Natural killer cell (primary cell): Measurements from ENCODE around the gene CEMIP. TPM values are rescaled to one million over a fixed set of nuclear protein-coding genes. Genes with fewer than 3 reads are reported as not detected.
"Not testable (repeated sequence)": the region's sequence is repeated elsewhere in the genome, so short reads cannot be mapped to it uniquely, and the experiment has no call there.

Source experiments
- ATAC-seq, 3 donors: fragments of 150-1000 bp in 2 of 3; fragments of 200-7000 bp in 1 of 3; cut with Tn5 transposase; 1 replicate in 1 of 3; 2 replicates in 2 of 3; pipeline ENCODE4 v1.10.0; 2021; ENCODE audit warnings: mild to moderate bottlenecking in 2 of 3, moderate library complexity in 2 of 3
- DNase-seq, 2 donors: peaks; one replicate each; pipeline versions ENCODE4 v3.0.0 to v3.0.0-alpha.2; 2013 to 2021; ENCODE audit warnings: mixed read lengths in 1 of 2
- H3K27ac ChIP-seq: one replicate; pipeline ENCODE4 v1.5.1; 2013; ENCODE audit warnings: mild to moderate bottlenecking, low read length
- H3K27me3 ChIP-seq: one replicate; pipeline ENCODE4 v1.6.1; 2013; ENCODE audit warnings: low read length; ENCODE audit not compliant: control insufficient read depth, insufficient read depth
- H3K36me3 ChIP-seq: one replicate; pipeline ENCODE4 v1.6.1; 2013; ENCODE audit warnings: low read length; ENCODE audit not compliant: control insufficient read depth, insufficient read depth
- H3K4me1 ChIP-seq: one replicate; pipeline ENCODE4 v1.6.1; 2013; ENCODE audit warnings: low read length; ENCODE audit not compliant: control insufficient read depth, insufficient read depth
- H3K4me3 ChIP-seq: one replicate; pipeline ENCODE4 v1.5.1; 2013; ENCODE audit warnings: low read length
- H3K9me3 ChIP-seq: one replicate; pipeline ENCODE4 v1.6.1; 2013; ENCODE audit warnings: low read length; ENCODE audit not compliant: control insufficient read depth, insufficient read depth
- H3K27ac Mint-ChIP-seq, 2 donors: one replicate each; pipeline ENCODE4 v1.8.0; 2022; ENCODE audit warnings: mild to moderate bottlenecking in 2 of 2, mixed read lengths in 2 of 2, moderate library complexity in 1 of 2
- H3K27me3 Mint-ChIP-seq, 2 donors: one replicate each; pipeline ENCODE4 v1.8.0; 2022; ENCODE audit warnings: low read depth in 2 of 2, mixed read lengths in 2 of 2
- H3K36me3 Mint-ChIP-seq: one replicate; pipeline ENCODE4 v1.8.0; 2022; ENCODE audit warnings: mixed read lengths
- H3K4me1 Mint-ChIP-seq, 2 donors: one replicate each; pipeline ENCODE4 v1.8.0; 2022; ENCODE audit warnings: mixed read lengths in 2 of 2
- H3K4me3 Mint-ChIP-seq: one replicate; pipeline ENCODE4 v1.8.0; 2022; ENCODE audit warnings: mild to moderate bottlenecking, moderate library complexity, mixed read lengths
- H3K9me3 Mint-ChIP-seq, 2 donors: one replicate each; pipeline ENCODE4 v1.8.0; 2022; ENCODE audit warnings: mixed read lengths in 2 of 2
- WGBS: methylation state at CpG from one replicate; pipeline ENCODE4 v1.1.7; 2013; ENCODE audit warnings: missing lambda C conversion rate; ENCODE audit not compliant: insufficient coverage; 5-methylcytosine and 5-hydroxymethylcytosine counted together
- intact Hi-C: fragments of 100-400 bp; cut with micrococcal nuclease; formaldehyde crosslinking; loops from one replicate; pipeline ENCODE4 v1.14.2; 2022
- total RNA-seq, 4 donors: library from RNA; stranded (reverse); fragments of 120-200 nt in 1 of 4; gene quantifications; one replicate each; pipeline versions ENCODE4 v1.2.3 to v1.2.4, GENCODE V29; 2013 to 2022
- TF ChIP-seq, protein P1 (sequence below): fragments of 200-600 bp; IDR thresholded peaks from one replicate; pipeline ENCODE4 v1.8.0; 2022; ENCODE audit warnings: antibody characterized with exemption

Gene CEMIP
- total RNA-seq, 3 donors from 2014 or later (not counting 1 experiment from before 2014, with no cell fraction given): 0.07 to 0.82 TPM; not detected in 1

- no peak overlapping the region for H3K4me3 ChIP-seq
- no peaks in the 10 kb centered on the region for H3K36me3 Mint-ChIP-seq
- H3K36me3 ChIP-seq: no peaks in the 10 kb centered on the region
- H3K4me3 Mint-ChIP-seq: no peak overlapping the region
- no peaks in the 10 kb centered on the region for H3K9me3 Mint-ChIP-seq
- WGBS: 29% methylated on average over 1 of the region's 4 CpGs
- no peak overlapping the region for H3K27ac Mint-ChIP-seq
- no peak for ATAC-seq
- TF ChIP-seq, protein P1, sequence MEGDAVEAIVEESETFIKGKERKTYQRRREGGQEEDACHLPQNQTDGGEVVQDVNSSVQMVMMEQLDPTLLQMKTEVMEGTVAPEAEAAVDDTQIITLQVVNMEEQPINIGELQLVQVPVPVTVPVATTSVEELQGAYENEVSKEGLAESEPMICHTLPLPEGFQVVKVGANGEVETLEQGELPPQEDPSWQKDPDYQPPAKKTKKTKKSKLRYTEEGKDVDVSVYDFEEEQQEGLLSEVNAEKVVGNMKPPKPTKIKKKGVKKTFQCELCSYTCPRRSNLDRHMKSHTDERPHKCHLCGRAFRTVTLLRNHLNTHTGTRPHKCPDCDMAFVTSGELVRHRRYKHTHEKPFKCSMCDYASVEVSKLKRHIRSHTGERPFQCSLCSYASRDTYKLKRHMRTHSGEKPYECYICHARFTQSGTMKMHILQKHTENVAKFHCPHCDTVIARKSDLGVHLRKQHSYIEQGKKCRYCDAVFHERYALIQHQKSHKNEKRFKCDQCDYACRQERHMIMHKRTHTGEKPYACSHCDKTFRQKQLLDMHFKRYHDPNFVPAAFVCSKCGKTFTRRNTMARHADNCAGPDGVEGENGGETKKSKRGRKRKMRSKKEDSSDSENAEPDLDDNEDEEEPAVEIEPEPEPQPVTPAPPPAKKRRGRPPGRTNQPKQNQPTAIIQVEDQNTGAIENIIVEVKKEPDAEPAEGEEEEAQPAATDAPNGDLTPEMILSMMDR: no peak
- no peaks in the 10 kb centered on the region for H3K9me3 ChIP-seq
- intact Hi-C loops: no loop called here
- H3K27ac ChIP-seq: no peak overlapping the region
- peaks cover 5 to 7% of the 10 kb centered on the region in 2 donors for H3K4me1 Mint-ChIP-seq
- peaks cover 6% of the 10 kb centered on the region for H3K4me1 ChIP-seq
- H3K27me3 Mint-ChIP-seq: no peaks in the 10 kb centered on the region
- H3K27me3 ChIP-seq: no peaks in the 10 kb centered on the region
- DNase-seq: no peak
These were observed 18.2 kb upstream of the CEMIP start for GRCh38 chr15:80760960-80761359.

DNA sequence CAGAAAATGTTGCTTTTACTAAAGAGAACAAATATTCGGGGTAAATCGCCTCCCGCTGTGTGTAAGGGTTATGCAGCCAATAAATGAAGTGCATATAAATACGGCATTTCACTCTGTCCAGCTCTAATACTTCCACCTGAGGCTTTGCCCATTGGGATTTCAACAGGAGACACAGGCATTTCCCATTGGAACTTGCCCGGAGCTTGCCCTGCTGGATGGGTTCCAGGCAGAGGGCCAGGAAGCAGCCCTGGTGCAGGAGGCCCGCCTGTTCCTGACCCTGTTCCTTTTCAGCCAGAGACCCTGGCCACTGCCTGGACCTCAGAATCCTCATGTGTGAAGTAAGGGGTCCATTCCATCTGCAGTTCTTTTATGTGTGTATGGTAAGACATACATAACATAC, 17.4 kb upstream of the CEMIP start:
- DNase-seq (no peak), ATAC-seq (no peak)
- no peak overlapping the region for H3K4me3 Mint-ChIP-seq
- no peaks in the 10 kb centered on the region for H3K36me3 Mint-ChIP-seq
- no peak overlapping the region for H3K27ac Mint-ChIP-seq
- H3K36me3 ChIP-seq: no peaks in the 10 kb centered on the region
- H3K27me3 Mint-ChIP-seq: no peaks in the 10 kb centered on the region
- intact Hi-C loops: no loop called here
- TF ChIP-seq, protein P1: no peak
- H3K4me3 ChIP-seq: no peak overlapping the region
- no peaks in the 10 kb centered on the region for H3K4me1 Mint-ChIP-seq
- no peaks in the 10 kb centered on the region for H3K4me1 ChIP-seq
- H3K27me3 ChIP-seq: no peaks in the 10 kb centered on the region
- 96% methylated on average over 6 of the region's 6 CpGs for WGBS
- H3K9me3 ChIP-seq: no peaks in the 10 kb centered on the region
- no peak overlapping the region for H3K27ac ChIP-seq
- no peaks in the 10 kb centered on the region for H3K9me3 Mint-ChIP-seq

DNA sequence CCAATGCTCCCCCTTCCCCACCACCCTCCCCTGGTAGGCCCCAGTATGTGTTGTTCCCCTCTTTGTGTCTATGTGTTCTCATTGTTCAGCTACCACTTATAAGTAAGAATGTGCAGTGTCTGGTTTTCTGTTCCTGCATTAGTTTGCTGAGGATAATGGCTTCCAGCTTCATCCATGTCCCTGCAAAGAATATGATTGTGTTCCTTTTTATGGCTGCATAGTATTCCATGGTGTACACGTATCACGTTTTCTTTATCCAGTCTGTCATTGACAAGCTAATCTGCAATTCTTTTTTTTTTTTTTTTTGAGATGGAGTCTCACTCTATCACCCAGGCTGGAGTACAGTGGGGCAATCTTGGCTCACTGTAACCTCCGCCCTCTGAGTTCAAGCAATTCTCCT, 15.9 kb upstream of the CEMIP start:
- H3K36me3 Mint-ChIP-seq, DNase-seq, H3K4me1 Mint-ChIP-seq, H3K4me3 ChIP-seq, H3K4me1 ChIP-seq, H3K27ac Mint-ChIP-seq, H3K9me3 Mint-ChIP-seq, intact Hi-C loops, ATAC-seq, H3K9me3 ChIP-seq, H3K27ac ChIP-seq, H3K4me3 Mint-ChIP-seq, H3K27me3 ChIP-seq, H3K27me3 Mint-ChIP-seq, H3K36me3 ChIP-seq: not testable (repeated sequence)
- WGBS: 95% methylated on average over 2 of the region's 3 CpGs

- no peak overlapping the region for H3K4me3 Mint-ChIP-seq
- intact Hi-C loops: no loop called here
- no peaks in the 10 kb centered on the region for H3K27me3 ChIP-seq
- no peak overlapping the region for H3K27ac Mint-ChIP-seq
- no peak overlapping the region for H3K4me3 ChIP-seq
- no peaks in the 10 kb centered on the region for H3K27me3 Mint-ChIP-seq
- H3K4me1 ChIP-seq: no peaks in the 10 kb centered on the region
- no peaks in the 10 kb centered on the region for H3K9me3 Mint-ChIP-seq
- WGBS: 79% methylated on average over 3 of the region's 3 CpGs
- ATAC-seq (no peak), DNase-seq (no peak)
- H3K4me1 Mint-ChIP-seq: peaks cover 3 to 5% of the 10 kb centered on the region in 2 donors
- TF ChIP-seq, protein P1: no peak
- no peaks in the 10 kb centered on the region for H3K36me3 ChIP-seq
- no peak overlapping the region for H3K27ac ChIP-seq
- no peaks in the 10 kb centered on the region for H3K9me3 ChIP-seq
- H3K36me3 Mint-ChIP-seq: no peaks in the 10 kb centered on the region
These were observed 14.6 kb upstream of the CEMIP start for GRCh38 chr15:80764535-80764934.
